Measurements from ENCODE around the gene BCL2L11.

BCL2L11 gene

DNA sequence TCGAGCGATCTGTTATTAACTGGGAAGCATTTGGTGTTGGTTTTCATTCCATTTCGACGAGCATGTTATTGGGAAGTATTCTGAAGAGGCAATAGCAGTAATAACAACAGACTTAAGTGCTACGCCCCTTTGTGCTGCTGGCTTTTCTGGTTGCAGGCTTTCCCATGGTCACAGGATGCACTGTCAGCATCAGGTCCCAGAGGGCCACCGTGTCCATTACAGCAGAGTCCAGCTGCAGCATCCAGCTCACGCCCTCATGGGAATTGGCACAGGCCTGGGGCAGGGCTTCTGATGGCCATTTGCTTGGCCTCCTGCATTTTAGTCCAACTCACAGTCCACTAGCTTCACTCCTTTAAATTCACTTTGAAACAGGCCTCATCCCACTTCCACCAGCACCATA lies 44.4 kb downstream of the BCL2L11 start:
- Mint-ChIP-seq H3K4me3 (no peak overlapping the region), H3K36me3 (ENCODE audit: low read depth) (peaks cover 59% of the 10 kb centered on the region), H3K27me3 (ENCODE audit: low read depth, poor library complexity) (no peaks in the 10 kb centered on the region), H3K27ac (peak overlapping the region; percentile 40), H3K4me1 (peaks cover 49% of the 10 kb centered on the region), H3K9me3 (no peaks in the 10 kb centered on the region)
- no peak for DNase-seq
- TF ChIP-seq, protein P1, sequence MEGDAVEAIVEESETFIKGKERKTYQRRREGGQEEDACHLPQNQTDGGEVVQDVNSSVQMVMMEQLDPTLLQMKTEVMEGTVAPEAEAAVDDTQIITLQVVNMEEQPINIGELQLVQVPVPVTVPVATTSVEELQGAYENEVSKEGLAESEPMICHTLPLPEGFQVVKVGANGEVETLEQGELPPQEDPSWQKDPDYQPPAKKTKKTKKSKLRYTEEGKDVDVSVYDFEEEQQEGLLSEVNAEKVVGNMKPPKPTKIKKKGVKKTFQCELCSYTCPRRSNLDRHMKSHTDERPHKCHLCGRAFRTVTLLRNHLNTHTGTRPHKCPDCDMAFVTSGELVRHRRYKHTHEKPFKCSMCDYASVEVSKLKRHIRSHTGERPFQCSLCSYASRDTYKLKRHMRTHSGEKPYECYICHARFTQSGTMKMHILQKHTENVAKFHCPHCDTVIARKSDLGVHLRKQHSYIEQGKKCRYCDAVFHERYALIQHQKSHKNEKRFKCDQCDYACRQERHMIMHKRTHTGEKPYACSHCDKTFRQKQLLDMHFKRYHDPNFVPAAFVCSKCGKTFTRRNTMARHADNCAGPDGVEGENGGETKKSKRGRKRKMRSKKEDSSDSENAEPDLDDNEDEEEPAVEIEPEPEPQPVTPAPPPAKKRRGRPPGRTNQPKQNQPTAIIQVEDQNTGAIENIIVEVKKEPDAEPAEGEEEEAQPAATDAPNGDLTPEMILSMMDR (IDR thresholded peaks at IDR 0.05) = no peak

DNA sequence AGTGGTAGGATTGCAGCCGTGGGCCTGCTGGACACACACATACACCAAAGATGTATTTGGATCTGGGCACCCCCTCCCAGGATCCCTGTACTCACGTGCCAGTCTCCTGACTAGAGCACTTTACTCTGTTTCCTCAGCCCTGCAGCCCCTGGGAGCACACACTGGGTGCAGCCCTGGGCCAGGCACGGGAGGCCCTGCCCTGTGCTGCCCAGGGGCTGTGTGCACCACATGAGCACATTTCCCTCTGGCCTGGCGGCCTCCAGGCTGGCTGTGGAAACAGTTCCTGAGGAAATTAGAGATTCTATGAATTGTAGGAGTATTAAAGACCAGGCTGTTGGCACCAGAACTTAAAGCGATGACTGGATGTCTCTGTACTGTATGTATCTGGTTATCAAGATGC lies 45.4 kb downstream of the BCL2L11 start:
- Mint-ChIP-seq H3K4me3 (no peak overlapping the region), H3K27me3 (ENCODE audit: low read depth, poor library complexity) (no peaks in the 10 kb centered on the region), H3K4me1 (peaks cover 41% of the 10 kb centered on the region), H3K27ac (no peak overlapping the region), H3K36me3 (ENCODE audit: low read depth) (peaks cover 49% of the 10 kb centered on the region), H3K9me3 (no peaks in the 10 kb centered on the region)
- no peak for DNase-seq
- TF ChIP-seq, protein P1 (IDR thresholded peaks at IDR 0.05) = no peak

DNA sequence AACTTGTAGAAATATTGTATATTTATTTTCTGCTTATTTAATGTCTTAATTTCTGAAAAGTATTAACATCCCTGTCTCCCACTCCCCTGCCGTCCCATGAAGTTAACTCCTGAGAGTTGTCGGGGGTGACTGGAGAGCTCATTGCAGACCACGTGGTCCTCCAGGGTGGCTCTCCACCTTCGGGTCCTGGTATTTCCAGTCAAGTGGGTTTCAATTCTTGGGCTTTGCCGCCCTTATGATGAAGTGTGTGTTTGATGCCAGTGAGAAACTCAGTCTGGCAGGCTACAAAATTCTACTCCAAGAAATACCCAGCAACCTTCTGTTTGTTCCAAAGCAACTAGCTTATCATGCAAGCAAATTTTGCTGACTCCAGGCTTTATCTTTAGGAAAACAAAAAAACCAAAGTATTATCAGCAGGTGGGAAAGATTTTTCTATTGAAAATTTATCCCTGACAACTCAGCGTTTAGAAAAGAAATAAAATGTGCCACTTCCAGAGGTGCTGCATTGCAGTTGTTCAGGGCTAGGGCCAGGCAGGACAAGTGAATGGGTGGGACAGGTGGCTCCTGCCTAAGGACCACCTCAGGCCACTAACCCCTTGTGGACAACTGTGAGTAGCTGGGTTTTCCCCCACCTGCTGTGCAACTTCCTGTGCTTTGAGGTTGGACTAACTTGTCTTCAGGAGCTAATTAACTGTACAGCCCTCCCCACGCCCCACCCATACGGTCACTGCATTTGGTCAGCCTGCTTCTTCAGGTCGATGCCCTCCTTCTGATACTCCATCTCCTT lies 46.6 kb downstream of the BCL2L11 start:
- Mint-ChIP-seq H3K27ac (no peak overlapping the region), H3K36me3 (ENCODE audit: low read depth) (peaks cover 39% of the 10 kb centered on the region), H3K4me1 (peaks cover 36% of the 10 kb centered on the region), H3K4me3 (no peak overlapping the region), H3K9me3 (no peaks in the 10 kb centered on the region), H3K27me3 (ENCODE audit: low read depth, poor library complexity) (no peaks in the 10 kb centered on the region)
- TF ChIP-seq, protein P1 (IDR thresholded peaks at IDR 0.05) = no peak
- DNase-seq = no peak

GRCh38 chr2:111167863-111168162 lies 47.1 kb downstream of the BCL2L11 start:
- no peak overlapping the region for H3K27ac Mint-ChIP-seq
- peaks cover 33% of the 10 kb centered on the region for H3K36me3 Mint-ChIP-seq (ENCODE audit: low read depth)
- no peak for DNase-seq
- H3K4me1 Mint-ChIP-seq = peaks cover 31% of the 10 kb centered on the region
- H3K4me3 Mint-ChIP-seq = no peak overlapping the region
- no peaks in the 10 kb centered on the region for H3K9me3 Mint-ChIP-seq
- TF ChIP-seq, protein P1 (IDR thresholded peaks at IDR 0.05) = no peak
- no peaks in the 10 kb centered on the region for H3K27me3 Mint-ChIP-seq (ENCODE audit: low read depth, poor library complexity)

GRCh38 chr2:111168528-111169239 lies 48.0 kb downstream of the BCL2L11 start:
- H3K27ac Mint-ChIP-seq = peak overlapping the region; percentile 84
- TF ChIP-seq, protein P1 (IDR thresholded peaks at IDR 0.05) = no peak
- H3K4me3 Mint-ChIP-seq = no peak overlapping the region
- H3K9me3 Mint-ChIP-seq = no peaks in the 10 kb centered on the region
- H3K36me3 Mint-ChIP-seq (ENCODE audit: low read depth) = peaks cover 27% of the 10 kb centered on the region
- DNase-seq = no peak
- H3K4me1 Mint-ChIP-seq = peaks cover 22% of the 10 kb centered on the region
- no peaks in the 10 kb centered on the region for H3K27me3 Mint-ChIP-seq (ENCODE audit: low read depth, poor library complexity)
